GM23248 (cell line): Measurements from ENCODE around the gene JPT1.

Source experiments
- EZH2 ChIP-seq: fragments of 200-600 bp; sonication (generic); IDR thresholded peaks from 2 replicates; pipeline ENCODE4 v1.6.1; 2018; ENCODE audit warnings: antibody characterized with exemption, mild to moderate bottlenecking; ENCODE audit not compliant: insufficient read depth, poor library complexity, severe bottlenecking
- EZH2phosphoT487 ChIP-seq: fragments of 200-600 bp; sonication (generic); IDR thresholded peaks from 2 replicates; pipeline ENCODE4 v1.6.1; 2018; ENCODE audit warnings: antibody characterized with exemption, moderate library complexity, mild to moderate bottlenecking, low read depth; ENCODE audit not compliant: insufficient read depth

- TF ChIP-seq EZH2 (no peak), EZH2phosphoT487 (no peak)
Observed at GRCh38 chr17:75110234-75110937, 43.9 kb downstream of the JPT1 start.
